A549 (cell line): ENCODE results near the gene PIP5KL1.

Experiments used
- BHLHE40 ChIP-seq: IDR thresholded peaks from 2 replicates; pipeline ENCODE4 v1.6.1; 2012; ENCODE audit warnings: low read depth, low read length, inconsistent platforms
- CHD4 ChIP-seq: fragments of 200-600 bp; sonication (generic); IDR thresholded peaks from 2 replicates; pipeline ENCODE4 v1.6.1; 2016; ENCODE audit warnings: antibody characterized with exemption, mild to moderate bottlenecking, borderline replicate concordance
- HOXA7 ChIP-seq: fragments of 250-450 bp; sonication (Bioruptor Pico); IDR thresholded peaks from 2 replicates; pipeline ENCODE4 v1.5.0; 2020; ENCODE audit warnings: mild to moderate bottlenecking, moderate library complexity
- NPAS2 ChIP-seq: fragments of 250-450 bp; sonication (Bioruptor Pico); IDR thresholded peaks from 2 replicates; pipeline ENCODE4 v1.8.0; 2022; ENCODE audit warnings: mild to moderate bottlenecking, moderate library complexity, borderline replicate concordance
- POLR2A ChIP-seq: IDR thresholded peaks from 2 replicates; pipeline ENCODE4 v1.6.1; 2012; ENCODE audit warnings: mild to moderate bottlenecking, low read length
- POLR2AphosphoS2 ChIP-seq: conservative IDR thresholded peaks from 2 replicates; pipeline ENCODE4 v1.6.1; 2012; ENCODE audit warnings: low read length, improper control_type of control experiment, inconsistent platforms
- TP53 ChIP-seq: fragments of 250-450 bp; sonication (Bioruptor Pico); IDR thresholded peaks from 2 replicates; pipeline ENCODE4 v1.5.0; 2021; ENCODE audit warnings: mild to moderate bottlenecking, moderate library complexity
- ZNF302 ChIP-seq: fragments of 250-450 bp; sonication (Bioruptor Pico); IDR thresholded peaks from 2 replicates; pipeline ENCODE4 v1.9.0; 2021; ENCODE audit warnings: inconsistent platforms, mild to moderate bottlenecking, moderate library complexity
- TF ChIP-seq, protein P1 (sequence below): fragments of >200 bp; sonication (Bioruptor Twin); formaldehyde crosslinking; IDR thresholded peaks from 3 replicates; pipeline ENCODE4 v1.5.1; 2016
- TF ChIP-seq, protein P2 (sequence below): fragments of 450-650 bp; IDR thresholded peaks from 2 replicates; pipeline ENCODE4 v1.6.1; 2014; ENCODE audit warnings: antibody characterized with exemption

- TF ChIP-seq, protein P1, sequence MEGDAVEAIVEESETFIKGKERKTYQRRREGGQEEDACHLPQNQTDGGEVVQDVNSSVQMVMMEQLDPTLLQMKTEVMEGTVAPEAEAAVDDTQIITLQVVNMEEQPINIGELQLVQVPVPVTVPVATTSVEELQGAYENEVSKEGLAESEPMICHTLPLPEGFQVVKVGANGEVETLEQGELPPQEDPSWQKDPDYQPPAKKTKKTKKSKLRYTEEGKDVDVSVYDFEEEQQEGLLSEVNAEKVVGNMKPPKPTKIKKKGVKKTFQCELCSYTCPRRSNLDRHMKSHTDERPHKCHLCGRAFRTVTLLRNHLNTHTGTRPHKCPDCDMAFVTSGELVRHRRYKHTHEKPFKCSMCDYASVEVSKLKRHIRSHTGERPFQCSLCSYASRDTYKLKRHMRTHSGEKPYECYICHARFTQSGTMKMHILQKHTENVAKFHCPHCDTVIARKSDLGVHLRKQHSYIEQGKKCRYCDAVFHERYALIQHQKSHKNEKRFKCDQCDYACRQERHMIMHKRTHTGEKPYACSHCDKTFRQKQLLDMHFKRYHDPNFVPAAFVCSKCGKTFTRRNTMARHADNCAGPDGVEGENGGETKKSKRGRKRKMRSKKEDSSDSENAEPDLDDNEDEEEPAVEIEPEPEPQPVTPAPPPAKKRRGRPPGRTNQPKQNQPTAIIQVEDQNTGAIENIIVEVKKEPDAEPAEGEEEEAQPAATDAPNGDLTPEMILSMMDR: no peak
- no peak for TF ChIP-seq POLR2AphosphoS2
- TF ChIP-seq POLR2A: no peak
- TF ChIP-seq TP53: no peak
- TF ChIP-seq ZNF302 (CRISPR knock-in tag): no peak
- no peak for TF ChIP-seq HOXA7 (CRISPR knock-in tag)
- TF ChIP-seq, protein P2, sequence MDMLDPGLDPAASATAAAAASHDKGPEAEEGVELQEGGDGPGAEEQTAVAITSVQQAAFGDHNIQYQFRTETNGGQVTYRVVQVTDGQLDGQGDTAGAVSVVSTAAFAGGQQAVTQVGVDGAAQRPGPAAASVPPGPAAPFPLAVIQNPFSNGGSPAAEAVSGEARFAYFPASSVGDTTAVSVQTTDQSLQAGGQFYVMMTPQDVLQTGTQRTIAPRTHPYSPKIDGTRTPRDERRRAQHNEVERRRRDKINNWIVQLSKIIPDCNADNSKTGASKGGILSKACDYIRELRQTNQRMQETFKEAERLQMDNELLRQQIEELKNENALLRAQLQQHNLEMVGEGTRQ: no peak
- no peak for TF ChIP-seq CHD4
- TF ChIP-seq BHLHE40: no peak
- TF ChIP-seq NPAS2 (CRISPR knock-in tag): no peak
Measured at GRCh38 chr9:127954831-127955293, 24.3 kb upstream of the PIP5KL1 start.
